Small intestine (tissue), 7 donors: ENCODE measurements around the gene SPRR2B. TPM values are rescaled to one million over a fixed set of nuclear protein-coding genes. Genes with fewer than 3 reads are reported as not detected.

Source experiments
- DNase-seq, 2 donors: peaks; one replicate each; pipeline versions ENCODE4 v3.0.0 to v3.0.0-alpha.2; 2013
- FAIRE-seq: peaks from 2 replicates; lab custom pipeline; 2012; peaks lifted over from hg19 to GRCh38; lab: Jason Lieb, UNC
- H3K27ac ChIP-seq, 3 donors: one replicate each; pipeline ENCODE4 v1.5.1; 2013; ENCODE audit warnings: low read length in 2 of 3, mild to moderate bottlenecking in 2 of 3, control low read depth in 1 of 3, inconsistent platforms in 1 of 3, low read depth in 1 of 3, moderate library complexity in 1 of 3
- H3K27me3 ChIP-seq, 3 donors: one replicate each; pipeline ENCODE4 v1.6.1; 2013; ENCODE audit warnings: low read length in 3 of 3, inconsistent platforms in 1 of 3; ENCODE audit not compliant: control insufficient read depth in 3 of 3, insufficient read depth in 3 of 3
- H3K36me3 ChIP-seq, 3 donors: one replicate each; pipeline ENCODE4 v1.6.1; 2013; ENCODE audit warnings: low read length in 3 of 3, inconsistent platforms in 1 of 3, low read depth in 1 of 3, mild to moderate bottlenecking in 1 of 3, moderate library complexity in 1 of 3; ENCODE audit not compliant: control insufficient read depth in 3 of 3, insufficient read depth in 2 of 3
- H3K4me1 ChIP-seq, 3 donors: one replicate each; pipeline ENCODE4 v1.6.1; 2013; ENCODE audit warnings: low read length in 2 of 3, inconsistent platforms in 1 of 3, low read depth in 1 of 3, mild to moderate bottlenecking in 1 of 3, moderate library complexity in 1 of 3; ENCODE audit not compliant: control insufficient read depth in 3 of 3, insufficient read depth in 2 of 3
- H3K4me3 ChIP-seq, 3 donors: one replicate each; pipeline ENCODE4 v1.5.1; 2013; ENCODE audit warnings: low read length in 3 of 3, control low read depth in 1 of 3, inconsistent platforms in 1 of 3, low read depth in 1 of 3, mild to moderate bottlenecking in 1 of 3, moderate library complexity in 1 of 3
- H3K9me3 ChIP-seq, 2 donors: one replicate each; pipeline ENCODE4 v1.6.1; 2013; ENCODE audit warnings: low read depth in 1 of 2, low read length in 1 of 2; ENCODE audit not compliant: control insufficient read depth in 2 of 2, insufficient read depth in 1 of 2
- WGBS, 3 donors: extraction: QIAGEN DNeasy Blood & Tissue Kit; methylation state at CpG; one replicate each; pipeline ENCODE4 v1.1.7; 2013; 5-methylcytosine and 5-hydroxymethylcytosine counted together
- polyA plus RNA-seq, 4 donors: library from polyadenylated mRNA; stranded (reverse) in 3 of 4; unstranded in 1 of 4; fragments of 200-250 nt in 3 of 4; fragments of 120-200 nt in 1 of 4; gene quantifications; one replicate each; pipeline versions ENCODE4 v1.2.1 to v1.2.3, GENCODE V29; 2013
- donor health status: healthy with polysubstance abuse.
- donor health status: control.
- donor health status: control.
- donor health status: Bipolar disorder and iron deficiency.
- donor health status: healthy.

Gene SPRR2B
- polyA plus RNA-seq, 4 donors: not detected

DNA sequence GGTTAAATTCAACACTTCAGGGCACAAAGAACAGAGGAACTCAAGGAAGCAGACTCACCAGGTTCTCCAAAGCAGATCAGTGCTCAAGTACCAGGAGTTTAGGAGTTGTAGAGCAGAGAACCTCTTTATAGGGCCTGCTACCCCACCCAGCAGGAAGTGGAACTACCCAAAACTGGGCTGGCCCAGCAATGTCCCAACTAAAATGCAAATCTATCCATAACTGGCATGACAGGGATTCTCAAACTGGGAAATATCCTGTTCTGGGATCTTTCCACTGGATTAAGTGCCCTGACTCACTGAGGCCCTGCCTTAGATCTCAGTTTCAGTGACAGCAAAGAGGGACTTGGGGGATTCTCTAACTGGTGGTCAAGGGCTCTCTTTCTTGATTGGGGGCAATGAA, 23.0 kb upstream of the SPRR2B start, which contains the start of gene SPRR2E:
TSS of gene SPRR2E (minus strand) at position 101 of the 400 bp plus-strand sequence. CDS start 775 bp downstream, outside the sequence.
- Histone ChIP-seq H3K9me3 (no peaks in the 10 kb centered on the region), H3K36me3 (no peaks in the 10 kb centered on the region), H3K4me1 (no peaks in the 10 kb centered on the region), H3K27ac (no peak within 1 kb of the TSS), H3K4me3 (no peak within 1 kb of the TSS), H3K27me3 (no peaks in the 10 kb centered on the region)
- DNase-seq: no peak
- FAIRE-seq: no peak

DNA sequence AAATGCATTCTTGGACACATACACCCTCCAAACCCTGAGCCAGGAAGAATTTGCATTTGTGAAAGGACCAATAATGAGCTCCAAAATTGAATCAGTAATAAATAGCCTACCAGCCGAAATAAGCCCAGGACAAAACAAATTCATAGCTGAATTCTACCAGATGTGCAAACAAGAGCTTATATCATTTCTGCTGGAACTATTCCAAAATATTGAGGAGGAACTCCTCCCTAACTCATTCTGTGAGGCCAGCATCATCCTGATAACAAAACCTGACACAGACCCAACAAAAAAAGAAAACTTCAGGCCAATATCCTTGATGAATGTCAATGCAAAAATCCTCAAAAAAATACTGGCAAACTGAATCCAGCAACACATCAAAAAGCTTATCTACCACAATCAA, 16.2 kb upstream of the SPRR2B start:
- H3K27me3 ChIP-seq: no peaks in the 10 kb centered on the region
- no peak overlapping the region for H3K4me3 ChIP-seq
- DNase-seq (no peak), FAIRE-seq (no peak)
- 59 to 83% (median 72%) methylated on average over 1 of the region's 1 CpG for WGBS, 3 donors
- no peak overlapping the region for H3K27ac ChIP-seq
- no peaks in the 10 kb centered on the region for H3K4me1 ChIP-seq
- no peaks in the 10 kb centered on the region for H3K36me3 ChIP-seq
- H3K9me3 ChIP-seq: no peaks in the 10 kb centered on the region

DNA sequence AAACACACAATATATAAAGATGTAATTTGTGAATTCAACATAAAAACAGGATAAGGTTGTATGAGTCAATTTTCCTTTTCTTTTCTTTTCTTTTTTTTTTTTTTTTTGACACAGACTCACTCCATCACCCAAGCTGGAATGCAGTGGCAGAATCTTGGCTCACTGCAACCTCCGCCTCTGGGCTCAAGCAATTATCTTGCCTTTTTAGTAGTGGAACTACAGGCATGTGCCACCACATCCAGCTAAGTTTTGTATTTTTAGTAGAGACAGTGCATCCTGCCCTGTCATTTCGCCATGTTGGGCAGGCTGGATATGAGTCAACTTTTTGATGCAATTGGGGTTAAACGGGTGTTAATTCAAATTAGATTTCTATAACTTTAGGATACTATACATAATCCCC, 10.3 kb upstream of the SPRR2B start:
- no peak for FAIRE-seq
- WGBS, 3 donors: 85 to 87% (median 86%) methylated on average over 3 of the region's 3 CpGs
- H3K4me1 ChIP-seq: no peaks in the 10 kb centered on the region

DNA sequence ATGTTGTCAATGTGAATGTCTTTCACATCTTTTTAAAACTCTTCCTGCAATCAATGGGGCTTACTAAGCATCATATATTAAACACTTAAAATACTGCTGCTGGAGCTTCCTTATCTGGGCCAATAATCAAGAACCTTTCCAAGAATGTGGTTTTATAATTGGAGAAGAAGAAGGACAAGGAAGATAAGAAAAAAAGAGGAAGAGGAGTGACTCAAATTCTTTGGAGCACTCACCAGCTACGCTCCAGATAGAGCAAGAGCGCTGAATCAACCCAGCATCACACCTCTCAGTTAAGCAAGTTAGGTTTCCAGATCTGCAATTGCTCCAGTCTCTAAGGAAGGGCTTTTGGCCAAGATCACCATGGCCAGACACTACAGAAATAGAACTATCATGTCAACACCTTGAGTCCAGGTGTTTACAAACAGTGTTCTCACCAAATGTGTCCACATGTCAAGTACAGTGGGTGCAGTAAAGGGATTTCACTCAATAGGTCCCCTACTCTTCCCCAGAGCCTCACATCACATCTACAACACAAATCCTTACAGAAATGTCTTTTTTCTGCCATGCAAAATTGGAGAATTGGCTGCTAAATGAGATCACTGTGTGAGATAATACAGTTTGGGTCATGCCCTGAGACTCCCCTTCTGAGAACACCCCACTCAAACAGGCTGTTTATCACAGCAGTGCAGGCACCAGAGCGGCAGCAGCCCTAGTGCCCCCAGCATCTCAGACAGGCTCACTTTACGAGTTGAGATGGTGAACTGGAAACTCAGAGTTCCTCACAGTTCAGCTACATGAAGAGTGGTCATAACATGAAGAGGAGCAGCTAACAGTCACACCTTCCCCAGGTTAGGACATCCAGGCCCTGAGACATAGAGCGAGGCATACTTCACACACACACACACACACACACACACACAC, 1.7 kb upstream of the SPRR2B start:
- WGBS, 3 donors: 75 to 79% (median 76%) methylated on average over 5 of the region's 5 CpGs
- Histone ChIP-seq H3K9me3 (no peaks in the 10 kb centered on the region), H3K4me1 (no peaks in the 10 kb centered on the region), H3K4me3 (no peak overlapping the region), H3K36me3 (no peaks in the 10 kb centered on the region), H3K27me3 (no peaks in the 10 kb centered on the region), H3K27ac (no peak overlapping the region)
- FAIRE-seq: no peak
- no peak for DNase-seq

More for the DNA sequence above, 10.3 kb upstream of the SPRR2B start:
- Histone ChIP-seq H3K9me3 (no peaks in the 10 kb centered on the region), H3K27me3 (peaks cover 0 to 3% (median 0%) of the 10 kb centered on the region in 3 donors), H3K27ac (no peak overlapping the region), H3K4me3 (no peak overlapping the region), H3K36me3 (no peaks in the 10 kb centered on the region)
- no peak for DNase-seq

DNA sequence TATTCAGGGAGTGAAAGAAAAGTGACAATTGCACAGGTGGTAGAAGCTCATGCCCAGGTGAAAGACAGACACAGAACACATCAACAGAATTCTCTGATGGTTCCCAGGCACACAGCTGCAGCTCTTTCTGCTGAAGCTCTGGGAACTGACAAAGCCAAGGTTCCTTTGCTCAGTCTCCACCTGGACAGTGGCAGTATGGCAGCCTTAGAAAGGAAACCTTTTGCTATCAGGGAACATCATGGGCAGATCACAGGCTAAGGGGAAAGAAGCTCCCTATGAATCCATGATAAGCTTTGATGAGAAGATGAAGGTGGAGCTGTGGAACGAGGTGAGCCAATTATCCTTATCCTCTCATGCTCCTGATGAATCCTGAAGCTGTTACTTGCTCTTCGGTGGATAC, 1.2 kb downstream of the SPRR2B start:
- Histone ChIP-seq H3K4me3 (no peak overlapping the region), H3K27ac (no peak overlapping the region), H3K27me3 (no peaks in the 10 kb centered on the region), H3K9me3 (no peaks in the 10 kb centered on the region), H3K36me3 (no peaks in the 10 kb centered on the region), H3K4me1 (no peaks in the 10 kb centered on the region)
- DNase-seq (no peak), FAIRE-seq (no peak)
- 51 to 71% (median 54%) methylated on average over 2 of the region's 2 CpGs for WGBS, 3 donors

DNA sequence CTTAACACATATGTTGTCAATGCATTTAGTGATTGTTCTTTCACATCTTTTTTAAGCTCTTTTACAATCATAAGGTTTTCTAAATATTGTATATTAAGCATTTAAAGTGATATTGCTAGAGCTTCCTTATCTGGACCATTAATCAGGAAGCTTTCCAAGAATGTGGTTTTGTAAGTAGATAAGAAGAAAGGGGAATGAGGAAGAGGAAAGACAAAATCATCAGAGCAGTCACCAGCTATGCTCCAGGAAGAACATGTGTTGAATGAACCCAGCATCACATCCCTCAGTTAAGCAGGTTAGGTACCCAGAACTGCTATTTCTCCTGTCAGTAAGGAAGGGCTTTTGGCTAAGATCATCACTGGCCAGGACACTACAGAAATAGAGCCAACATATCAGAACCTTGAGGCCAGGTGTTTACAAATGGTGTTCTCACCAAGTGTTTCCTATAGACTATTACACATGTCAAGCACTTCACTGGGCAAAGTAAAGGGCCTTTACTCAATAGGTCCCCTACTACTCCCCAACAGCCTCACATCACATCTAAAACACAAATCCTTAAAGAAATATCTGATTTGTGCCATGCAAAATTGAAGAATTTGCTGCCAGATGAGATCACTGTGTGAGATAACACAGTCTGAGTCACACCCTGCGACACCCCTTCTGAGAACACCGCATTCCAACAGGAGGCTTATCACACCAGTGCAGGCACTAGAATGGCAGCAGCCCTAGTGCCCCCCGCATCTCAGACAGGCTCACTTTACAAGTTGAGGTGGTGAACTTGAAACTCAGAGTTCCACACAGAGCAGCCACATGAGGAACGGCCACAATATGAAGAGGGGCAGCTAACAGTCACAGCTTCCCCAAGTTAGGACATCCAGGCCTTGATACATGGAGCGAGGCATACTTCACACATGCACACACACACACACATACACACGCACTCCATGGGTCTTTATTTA, 12.3 kb downstream of the SPRR2B start:
- FAIRE-seq (no peak), DNase-seq (no peak)
- H3K4me3 ChIP-seq: no peak overlapping the region
- 66 to 75% (median 71%) methylated on average over 6 of the region's 6 CpGs for WGBS, 3 donors
- no peak overlapping the region for H3K27ac ChIP-seq
- H3K4me1 ChIP-seq: no peaks in the 10 kb centered on the region
- no peaks in the 10 kb centered on the region for H3K36me3 ChIP-seq
- no peaks in the 10 kb centered on the region for H3K27me3 ChIP-seq
- H3K9me3 ChIP-seq: no peaks in the 10 kb centered on the region

DNA sequence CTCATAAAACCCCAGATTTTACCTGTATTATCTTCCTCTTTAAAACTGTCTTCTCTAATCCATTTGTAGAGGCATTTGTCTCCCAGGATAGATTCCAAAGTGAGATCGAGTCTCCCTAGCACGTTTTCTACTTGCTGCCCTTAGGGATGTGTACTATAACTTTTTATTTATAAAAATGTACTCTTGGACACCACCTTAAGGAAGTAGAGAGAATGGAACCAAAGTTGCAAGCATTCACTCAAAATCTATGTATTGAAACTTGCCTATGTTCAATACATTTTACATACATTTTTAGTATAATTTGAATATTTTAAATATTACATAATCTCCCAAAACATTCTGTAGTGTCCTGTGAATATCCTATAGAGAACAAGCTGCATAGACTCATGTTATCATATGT, 13.3 kb downstream of the SPRR2B start:
- FAIRE-seq (no peak), DNase-seq (no peak)
- Histone ChIP-seq H3K4me3 (no peak overlapping the region), H3K4me1 (no peaks in the 10 kb centered on the region), H3K27me3 (no peaks in the 10 kb centered on the region), H3K9me3 (no peaks in the 10 kb centered on the region), H3K27ac (no peak overlapping the region), H3K36me3 (no peaks in the 10 kb centered on the region)
- 50 to 63% (median 55%) methylated on average over 2 of the region's 2 CpGs for WGBS, 3 donors

DNA sequence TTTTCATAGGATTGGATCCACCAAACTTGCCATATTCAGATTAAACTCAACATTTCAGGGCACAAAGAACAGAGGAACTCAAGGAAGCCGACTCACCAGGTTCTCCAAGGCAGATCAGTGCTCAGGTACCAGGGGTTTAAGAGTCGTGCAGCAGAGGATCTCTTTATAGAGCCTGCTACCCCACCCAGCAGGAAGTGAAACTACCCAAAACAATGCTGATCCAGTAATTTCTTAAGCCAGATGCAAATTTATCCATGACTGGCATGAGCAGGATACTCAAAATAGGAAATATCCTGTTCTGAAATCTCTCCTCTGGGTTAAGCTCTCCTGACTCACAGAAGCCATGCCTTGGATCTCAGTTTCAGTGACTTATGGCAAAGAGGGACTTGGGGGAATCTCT, 14.0 kb downstream of the SPRR2B start, which contains the start of gene SPRR2A:
TSS of gene SPRR2A (minus strand) at position 138 of the 400 bp plus-strand sequence. CDS start 777 bp downstream, outside the sequence.
- Histone ChIP-seq H3K4me3 (no peak within 1 kb of the TSS), H3K4me1 (no peaks in the 10 kb centered on the region), H3K27me3 (no peaks in the 10 kb centered on the region), H3K9me3 (no peaks in the 10 kb centered on the region), H3K36me3 (no peaks in the 10 kb centered on the region), H3K27ac (no peak within 1 kb of the TSS)
- no peak for DNase-seq
- 42 to 62% (median 48%) methylated on average over 2 of the region's 2 CpGs for WGBS, 3 donors
- no peak for FAIRE-seq
